ENCODE data around the gene OAT. TPM values are rescaled to one million over a fixed set of nuclear protein-coding genes. Genes with fewer than 3 reads are reported as not detected.

OAT gene
- total and polyA plus RNA-seq, 4 donors, result 25.1 to 255 (median 69.1) TPM

DNA sequence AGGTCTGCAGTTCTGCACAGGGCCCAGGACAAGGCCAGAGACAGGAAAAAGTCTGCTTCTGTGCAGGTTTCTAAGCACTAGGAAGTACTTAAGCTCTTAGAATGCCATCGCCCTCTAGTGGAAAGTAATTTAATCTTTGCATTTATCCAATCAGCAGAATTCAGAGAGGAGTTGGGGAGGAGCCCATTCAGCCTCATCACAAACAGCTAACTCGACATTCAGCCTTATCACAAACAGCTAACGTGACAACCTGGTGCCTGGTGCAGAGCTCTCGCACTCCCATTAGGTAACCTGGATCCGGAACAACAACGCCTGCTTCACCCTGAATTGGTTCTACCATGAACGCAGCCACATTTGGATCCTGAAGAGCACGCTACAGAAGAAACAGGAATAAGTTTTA is 15.2 kb downstream of the OAT start:
- Histone ChIP-seq H3K4me3 (ENCODE audit: low read depth in 1 of 3, low read length in 3 of 3) (no peak overlapping the region), H3K4me1 (ENCODE audit: control insufficient read depth in 4 of 4, insufficient read depth in 4 of 4, low read length in 3 of 4) (peaks cover 0 to 9% (median 6%) of the 10 kb centered on the region in 4 donors), H3K9ac (ENCODE audit: low read depth in 1 of 2, low read length in 2 of 2) (no peak overlapping the region), H3K27ac (ENCODE audit: low read depth in 1 of 2, low read length in 2 of 2) (no peak overlapping the region), H3K27me3 (ENCODE audit: control insufficient read depth in 4 of 4, insufficient read depth in 4 of 4, low read length in 3 of 4) (no peaks in the 10 kb centered on the region), H3K36me3 (ENCODE audit: control insufficient read depth in 4 of 4, insufficient read depth in 3 of 4, low read depth in 1 of 4, low read length in 3 of 4) (peaks cover 0 to 26% (median 16%) of the 10 kb centered on the region in 4 donors), H3K9me3 (ENCODE audit: control insufficient read depth in 4 of 4, low read length in 3 of 4) (no peaks in the 10 kb centered on the region)
- TF ChIP-seq SP1 (IDR thresholded peaks at IDR 0.05) (peak; percentile 11), REST (IDR thresholded peaks at IDR 0.05) (no peak), RAD21 (IDR thresholded peaks at IDR 0.05) (peak; percentile 83 to 85)
- TF ChIP-seq, protein P1, sequence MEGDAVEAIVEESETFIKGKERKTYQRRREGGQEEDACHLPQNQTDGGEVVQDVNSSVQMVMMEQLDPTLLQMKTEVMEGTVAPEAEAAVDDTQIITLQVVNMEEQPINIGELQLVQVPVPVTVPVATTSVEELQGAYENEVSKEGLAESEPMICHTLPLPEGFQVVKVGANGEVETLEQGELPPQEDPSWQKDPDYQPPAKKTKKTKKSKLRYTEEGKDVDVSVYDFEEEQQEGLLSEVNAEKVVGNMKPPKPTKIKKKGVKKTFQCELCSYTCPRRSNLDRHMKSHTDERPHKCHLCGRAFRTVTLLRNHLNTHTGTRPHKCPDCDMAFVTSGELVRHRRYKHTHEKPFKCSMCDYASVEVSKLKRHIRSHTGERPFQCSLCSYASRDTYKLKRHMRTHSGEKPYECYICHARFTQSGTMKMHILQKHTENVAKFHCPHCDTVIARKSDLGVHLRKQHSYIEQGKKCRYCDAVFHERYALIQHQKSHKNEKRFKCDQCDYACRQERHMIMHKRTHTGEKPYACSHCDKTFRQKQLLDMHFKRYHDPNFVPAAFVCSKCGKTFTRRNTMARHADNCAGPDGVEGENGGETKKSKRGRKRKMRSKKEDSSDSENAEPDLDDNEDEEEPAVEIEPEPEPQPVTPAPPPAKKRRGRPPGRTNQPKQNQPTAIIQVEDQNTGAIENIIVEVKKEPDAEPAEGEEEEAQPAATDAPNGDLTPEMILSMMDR (IDR thresholded peaks at IDR 0.05; ENCODE audit: low read depth, low read length, missing input control), result peak; percentile 57
- WGBS, result 53% methylated on average over 8 of the region's 8 CpGs
- DNase-seq (ENCODE audit: low spot score), result no peak

GRCh38 chr10:124402273-124402672 is 16.4 kb downstream of the OAT start:
- Histone ChIP-seq H3K9me3 (ENCODE audit: control insufficient read depth in 4 of 4, low read length in 3 of 4) (no peaks in the 10 kb centered on the region), H3K27me3 (ENCODE audit: control insufficient read depth in 4 of 4, insufficient read depth in 4 of 4, low read length in 3 of 4) (no peaks in the 10 kb centered on the region), H3K9ac (ENCODE audit: low read depth in 1 of 2, low read length in 2 of 2) (no peak overlapping the region), H3K4me1 (ENCODE audit: control insufficient read depth in 4 of 4, insufficient read depth in 4 of 4, low read length in 3 of 4) (peaks cover 0 to 3% (median 2%) of the 10 kb centered on the region in 4 donors), H3K27ac (ENCODE audit: low read depth in 1 of 2, low read length in 2 of 2) (no peak overlapping the region), H3K36me3 (ENCODE audit: control insufficient read depth in 4 of 4, insufficient read depth in 3 of 4, low read depth in 1 of 4, low read length in 3 of 4) (peaks cover 0 to 21% (median 19%) of the 10 kb centered on the region in 4 donors), H3K4me3 (ENCODE audit: low read depth in 1 of 3, low read length in 3 of 3) (no peak overlapping the region)
- 68% methylated on average over 2 of the region's 2 CpGs for WGBS
- TF ChIP-seq JUND (IDR thresholded peaks at IDR 0.05) (no peak), MAX (IDR thresholded peaks at IDR 0.05) (no peak), TAF1 (conservative IDR thresholded peaks at IDR 0.05) (no peak), RAD21 (IDR thresholded peaks at IDR 0.05) (no peak), YY1 (IDR thresholded peaks at IDR 0.05) (no peak), REST (IDR thresholded peaks at IDR 0.05) (no peak), FOXA2 (IDR thresholded peaks at IDR 0.05) (no peak), GABPA (IDR thresholded peaks at IDR 0.05 in 1 of 2, conservative IDR thresholded peaks at IDR 0.05 in 1 of 2) (no peak), ATF3 (IDR thresholded peaks at IDR 0.05) (no peak), EGR1 (IDR thresholded peaks at IDR 0.05; ENCODE audit: low read depth in 2 of 2) (no peak), HNF4G (IDR thresholded peaks at IDR 0.05) (no peak), NR2F2 (IDR thresholded peaks at IDR 0.05) (no peak), RXRA (IDR thresholded peaks at IDR 0.05) (no peak), FOXA1 (IDR thresholded peaks at IDR 0.05) (no peak), SP1 (IDR thresholded peaks at IDR 0.05) (no peak), HNF4A (conservative IDR thresholded peaks at IDR 0.05) (no peak)
- TF ChIP-seq, protein P2, sequence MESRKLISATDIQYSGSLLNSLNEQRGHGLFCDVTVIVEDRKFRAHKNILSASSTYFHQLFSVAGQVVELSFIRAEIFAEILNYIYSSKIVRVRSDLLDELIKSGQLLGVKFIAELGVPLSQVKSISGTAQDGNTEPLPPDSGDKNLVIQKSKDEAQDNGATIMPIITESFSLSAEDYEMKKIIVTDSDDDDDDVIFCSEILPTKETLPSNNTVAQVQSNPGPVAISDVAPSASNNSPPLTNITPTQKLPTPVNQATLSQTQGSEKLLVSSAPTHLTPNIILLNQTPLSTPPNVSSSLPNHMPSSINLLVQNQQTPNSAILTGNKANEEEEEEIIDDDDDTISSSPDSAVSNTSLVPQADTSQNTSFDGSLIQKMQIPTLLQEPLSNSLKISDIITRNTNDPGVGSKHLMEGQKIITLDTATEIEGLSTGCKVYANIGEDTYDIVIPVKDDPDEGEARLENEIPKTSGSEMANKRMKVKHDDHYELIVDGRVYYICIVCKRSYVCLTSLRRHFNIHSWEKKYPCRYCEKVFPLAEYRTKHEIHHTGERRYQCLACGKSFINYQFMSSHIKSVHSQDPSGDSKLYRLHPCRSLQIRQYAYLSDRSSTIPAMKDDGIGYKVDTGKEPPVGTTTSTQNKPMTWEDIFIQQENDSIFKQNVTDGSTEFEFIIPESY (IDR thresholded peaks at IDR 0.05), result no peak
- TF ChIP-seq, protein P1 (IDR thresholded peaks at IDR 0.05; ENCODE audit: low read depth, low read length, missing input control), result no peak
- DNase-seq (ENCODE audit: low spot score), result no peak
